ENCODE data around the gene MARCHF6. TPM values are rescaled to one million over a fixed set of nuclear protein-coding genes. Genes with fewer than 3 reads are reported as not detected.
"Not testable (repeated sequence)": the region's sequence is repeated elsewhere in the genome, so short reads cannot be mapped to it uniquely, and the experiment has no call there.

The MARCHF6 gene
- total RNA-seq, 1 donor from 2014 or later: 190 TPM

DNA sequence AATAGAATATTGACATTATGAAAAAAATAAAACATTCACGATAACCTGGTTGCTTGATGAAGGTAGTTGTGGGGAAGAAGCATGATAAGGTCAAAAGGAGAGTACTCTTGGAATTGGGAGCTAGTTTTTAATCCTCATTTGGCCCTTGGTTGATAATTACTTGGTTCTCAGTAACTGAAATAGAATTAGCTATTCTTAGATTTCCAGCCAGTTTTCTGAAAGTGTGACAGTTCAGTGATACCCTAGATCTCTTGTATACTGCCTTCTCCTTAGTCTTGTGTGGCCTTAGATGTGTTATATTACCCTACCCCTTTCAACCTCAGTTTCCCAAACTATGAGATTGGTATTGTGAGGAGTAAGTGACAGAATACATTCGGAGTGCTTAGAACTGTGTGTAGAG, 17.4 kb downstream of the MARCHF6 start:
- Mint-ChIP-seq H3K27ac (ENCODE audit: unreplicated experiment) (no peak overlapping the region), H3K9me3 (ENCODE audit: unreplicated experiment) (no peaks in the 10 kb centered on the region), H3K27me3 (ENCODE audit: unreplicated experiment) (no peaks in the 10 kb centered on the region), H3K4me3 (ENCODE audit: unreplicated experiment) (no peak overlapping the region), H3K4me1 (ENCODE audit: unreplicated experiment) (peaks cover 57% of the 10 kb centered on the region), H3K36me3 (ENCODE audit: unreplicated experiment) (peaks cover under 1% of the 10 kb centered on the region)
- no peak for DNase-seq (ENCODE audit: extremely low spot score, unreplicated experiment)
- TF ChIP-seq, protein P1, sequence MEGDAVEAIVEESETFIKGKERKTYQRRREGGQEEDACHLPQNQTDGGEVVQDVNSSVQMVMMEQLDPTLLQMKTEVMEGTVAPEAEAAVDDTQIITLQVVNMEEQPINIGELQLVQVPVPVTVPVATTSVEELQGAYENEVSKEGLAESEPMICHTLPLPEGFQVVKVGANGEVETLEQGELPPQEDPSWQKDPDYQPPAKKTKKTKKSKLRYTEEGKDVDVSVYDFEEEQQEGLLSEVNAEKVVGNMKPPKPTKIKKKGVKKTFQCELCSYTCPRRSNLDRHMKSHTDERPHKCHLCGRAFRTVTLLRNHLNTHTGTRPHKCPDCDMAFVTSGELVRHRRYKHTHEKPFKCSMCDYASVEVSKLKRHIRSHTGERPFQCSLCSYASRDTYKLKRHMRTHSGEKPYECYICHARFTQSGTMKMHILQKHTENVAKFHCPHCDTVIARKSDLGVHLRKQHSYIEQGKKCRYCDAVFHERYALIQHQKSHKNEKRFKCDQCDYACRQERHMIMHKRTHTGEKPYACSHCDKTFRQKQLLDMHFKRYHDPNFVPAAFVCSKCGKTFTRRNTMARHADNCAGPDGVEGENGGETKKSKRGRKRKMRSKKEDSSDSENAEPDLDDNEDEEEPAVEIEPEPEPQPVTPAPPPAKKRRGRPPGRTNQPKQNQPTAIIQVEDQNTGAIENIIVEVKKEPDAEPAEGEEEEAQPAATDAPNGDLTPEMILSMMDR (IDR thresholded peaks at IDR 0.05): no peak

DNA sequence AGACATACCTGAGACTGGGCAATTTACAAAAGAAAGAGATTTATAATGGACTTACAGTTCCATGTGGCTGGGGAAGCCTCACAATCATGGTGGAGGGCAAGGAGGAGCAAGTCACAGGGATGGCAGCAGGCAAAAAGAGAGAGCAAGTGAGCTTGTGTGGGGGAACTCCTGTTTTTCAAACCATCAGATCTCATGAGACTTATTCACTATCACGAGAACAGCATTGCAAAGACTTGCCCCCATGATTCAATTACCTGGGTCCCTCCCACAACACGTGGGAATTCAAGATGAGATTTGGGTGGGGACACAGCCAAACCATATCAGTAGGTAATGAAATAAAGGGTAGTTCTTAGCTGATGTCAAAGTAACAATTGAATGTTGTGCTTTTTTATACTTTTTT, 17.9 kb downstream of the MARCHF6 start:
- H3K4me3 Mint-ChIP-seq (ENCODE audit: unreplicated experiment); DNase-seq (ENCODE audit: extremely low spot score, unreplicated experiment); H3K27me3 Mint-ChIP-seq (ENCODE audit: unreplicated experiment); H3K9me3 Mint-ChIP-seq (ENCODE audit: unreplicated experiment); H3K36me3 Mint-ChIP-seq (ENCODE audit: unreplicated experiment); H3K27ac Mint-ChIP-seq (ENCODE audit: unreplicated experiment): not testable (repeated sequence)
- H3K4me1 Mint-ChIP-seq (ENCODE audit: unreplicated experiment): peaks cover 56% of the 10 kb centered on the region

DNA sequence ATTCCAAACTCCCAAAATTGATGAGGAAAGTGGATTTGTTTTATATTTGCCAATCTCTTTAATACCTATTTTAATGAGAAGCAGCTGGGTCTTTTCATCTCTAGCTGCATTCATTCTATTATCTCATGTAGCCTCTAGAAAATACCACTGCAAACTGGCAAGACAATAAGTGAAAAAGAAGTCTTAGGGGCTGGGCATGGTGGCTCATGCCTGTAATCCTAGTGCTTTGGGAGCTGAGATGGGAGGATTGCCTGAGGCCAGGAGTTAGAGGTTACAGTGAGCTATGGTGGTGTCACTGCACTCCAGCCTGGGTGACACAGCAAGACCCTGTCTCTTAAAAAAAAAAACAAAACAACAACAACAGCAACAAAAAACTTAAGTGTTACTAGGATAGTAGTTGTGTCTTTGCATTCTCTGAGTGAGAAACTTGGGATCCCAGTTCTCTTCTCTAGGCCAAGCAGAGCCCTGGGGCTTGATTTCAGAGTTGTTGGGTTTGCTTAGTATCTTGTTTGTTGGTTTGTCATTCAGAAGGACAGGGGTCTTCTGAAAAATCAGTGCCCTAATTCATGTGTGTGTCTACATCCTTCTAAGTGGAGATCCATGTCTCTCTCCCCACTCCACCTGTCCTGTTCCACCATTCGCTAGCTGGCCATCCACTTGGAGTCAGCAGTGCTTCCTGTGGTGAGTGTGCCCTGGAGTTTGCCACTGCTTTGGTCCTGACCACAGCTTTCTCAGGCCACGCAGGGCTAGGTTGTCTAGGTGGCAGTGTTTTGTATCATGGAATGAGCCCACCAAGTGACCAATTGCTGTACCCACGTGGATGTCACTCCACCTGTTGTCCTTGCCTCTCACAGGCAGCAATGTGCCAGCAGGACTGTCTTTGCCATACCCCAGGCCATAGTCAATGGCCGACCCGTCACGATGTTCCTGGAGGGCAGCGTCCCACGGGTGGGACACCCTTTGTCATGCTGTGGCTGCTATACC, 19.5 kb downstream of the MARCHF6 start:
- no peaks in the 10 kb centered on the region for H3K9me3 Mint-ChIP-seq (ENCODE audit: unreplicated experiment)
- H3K27ac Mint-ChIP-seq (ENCODE audit: unreplicated experiment): no peak overlapping the region
- peaks cover 4% of the 10 kb centered on the region for H3K36me3 Mint-ChIP-seq (ENCODE audit: unreplicated experiment)
- no peak for DNase-seq (ENCODE audit: extremely low spot score, unreplicated experiment)
- no peaks in the 10 kb centered on the region for H3K27me3 Mint-ChIP-seq (ENCODE audit: unreplicated experiment)
- H3K4me3 Mint-ChIP-seq (ENCODE audit: unreplicated experiment): no peak overlapping the region
- TF ChIP-seq, protein P1 (IDR thresholded peaks at IDR 0.05): no peak
- H3K4me1 Mint-ChIP-seq (ENCODE audit: unreplicated experiment): peaks cover 45% of the 10 kb centered on the region

DNA sequence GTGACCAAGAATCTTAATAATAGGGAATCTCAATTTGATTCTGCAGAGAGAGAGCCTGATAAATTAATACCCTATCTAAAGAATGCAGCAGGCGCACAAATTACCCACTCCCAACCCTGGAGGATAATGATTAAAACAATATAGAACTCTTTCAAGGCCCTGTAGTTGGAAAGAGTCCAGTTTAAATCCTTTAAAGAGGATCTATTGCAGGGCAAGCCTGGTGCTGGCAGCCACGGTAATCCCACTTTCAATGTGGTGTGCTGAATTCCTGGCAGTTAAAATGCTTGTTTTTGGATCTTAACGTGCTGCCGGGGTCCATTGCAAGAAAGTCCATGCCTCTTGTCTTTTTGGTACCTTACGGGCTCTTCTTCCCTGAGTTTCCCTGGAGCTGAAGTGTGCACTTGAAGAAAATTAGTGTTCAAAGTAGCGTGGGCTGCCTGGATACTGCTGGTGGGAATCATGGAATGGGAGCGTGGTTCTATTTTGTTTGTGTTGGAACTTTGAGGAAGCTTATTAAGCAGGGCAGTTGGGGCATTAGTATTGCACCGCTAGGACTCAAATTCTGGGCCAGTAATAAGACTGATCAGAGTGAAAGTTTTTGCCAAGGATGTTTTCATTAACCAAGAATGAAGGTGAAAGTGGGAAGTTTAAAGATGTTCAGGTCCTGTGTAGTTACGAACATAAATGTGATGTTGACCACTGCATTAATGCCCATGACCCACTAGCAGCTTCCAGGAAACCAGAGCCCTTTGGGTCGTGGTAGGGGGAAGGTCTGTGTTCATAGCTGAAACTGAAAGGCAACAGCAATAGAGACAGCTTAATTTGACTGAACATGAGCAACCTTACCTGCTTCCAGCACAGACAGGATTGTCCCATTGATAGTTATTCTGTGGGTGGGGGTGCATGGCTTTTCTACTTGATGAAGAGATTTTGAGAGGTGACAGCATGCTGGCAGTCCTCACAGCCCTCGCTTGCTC, 20.8 kb downstream of the MARCHF6 start:
- TF ChIP-seq, protein P1 (IDR thresholded peaks at IDR 0.05): no peak
- no peak for DNase-seq (ENCODE audit: extremely low spot score, unreplicated experiment)
- H3K27ac Mint-ChIP-seq (ENCODE audit: unreplicated experiment): no peak overlapping the region
- no peak overlapping the region for H3K4me3 Mint-ChIP-seq (ENCODE audit: unreplicated experiment)
- H3K9me3 Mint-ChIP-seq (ENCODE audit: unreplicated experiment): no peaks in the 10 kb centered on the region
- peaks cover 4% of the 10 kb centered on the region for H3K36me3 Mint-ChIP-seq (ENCODE audit: unreplicated experiment)
- no peaks in the 10 kb centered on the region for H3K27me3 Mint-ChIP-seq (ENCODE audit: unreplicated experiment)
- peaks cover 40% of the 10 kb centered on the region for H3K4me1 Mint-ChIP-seq (ENCODE audit: unreplicated experiment)

DNA sequence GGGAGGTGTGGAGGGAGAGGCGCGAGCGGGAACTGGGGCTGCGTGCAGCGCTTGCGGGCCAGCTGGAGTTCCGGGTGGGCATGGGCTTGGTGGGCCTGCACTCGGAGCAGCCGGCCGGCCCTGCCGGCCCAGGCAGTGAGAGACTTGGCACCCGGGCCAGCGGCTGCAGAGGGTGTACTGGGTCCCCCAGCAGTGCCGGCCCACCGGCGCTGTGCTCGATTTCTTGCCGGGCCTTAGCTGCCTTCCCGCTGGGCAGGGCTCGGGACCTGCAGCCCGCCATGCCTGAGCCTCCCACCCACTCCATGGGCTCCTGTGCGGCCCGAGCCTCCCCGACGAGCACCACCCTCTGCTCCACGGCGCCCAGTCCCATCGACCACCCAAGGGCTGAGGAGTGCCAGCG, 21.7 kb downstream of the MARCHF6 start:
- not testable (repeated sequence) for H3K4me3 Mint-ChIP-seq (ENCODE audit: unreplicated experiment); DNase-seq (ENCODE audit: extremely low spot score, unreplicated experiment); H3K27ac Mint-ChIP-seq (ENCODE audit: unreplicated experiment); H3K36me3 Mint-ChIP-seq (ENCODE audit: unreplicated experiment); H3K9me3 Mint-ChIP-seq (ENCODE audit: unreplicated experiment); H3K27me3 Mint-ChIP-seq (ENCODE audit: unreplicated experiment)
- peaks cover 40% of the 10 kb centered on the region for H3K4me1 Mint-ChIP-seq (ENCODE audit: unreplicated experiment)

Measured in osteocyte (in vitro differentiated cells).